HCT116 (cell line): ENCODE data around the gene OSBPL5.

Experiments used
- JUND ChIP-seq: IDR thresholded peaks from 2 replicates; pipeline ENCODE4 v1.6.1; 2012
- POLR2A ChIP-seq: IDR thresholded peaks from 2 replicates; pipeline ENCODE4 v1.7.0; 2011; ENCODE audit warnings: borderline replicate concordance; ENCODE audit not compliant: insufficient read depth, insufficient read length; ENCODE audit errors: extremely low read depth
- YY1 ChIP-seq: IDR thresholded peaks from 2 replicates; pipeline ENCODE4 v1.6.1; 2011; ENCODE audit warnings: low read length, low read depth, moderate library complexity, mild to moderate bottlenecking; ENCODE audit not compliant: insufficient replicate concordance; ENCODE audit errors: extremely low read depth
- TF ChIP-seq, protein P1 (sequence below), 3 experiments: fragments of 200-600 bp in 1 of 3; sonication (generic) in 1 of 3; IDR thresholded peaks in 2 of 3; conservative IDR thresholded peaks in 1 of 3; 2 replicates each; pipeline ENCODE4 v1.5.1; 2012 to 2017; ENCODE audit warnings: low read depth in 2 of 3, low read length in 2 of 3, antibody characterized with exemption in 1 of 3, borderline replicate concordance in 1 of 3, control low read depth in 1 of 3, mild to moderate bottlenecking in 1 of 3, mixed read lengths in 1 of 3, mixed run types in 1 of 3, moderate library complexity in 1 of 3; ENCODE audit not compliant: insufficient read depth in 1 of 3

DNA sequence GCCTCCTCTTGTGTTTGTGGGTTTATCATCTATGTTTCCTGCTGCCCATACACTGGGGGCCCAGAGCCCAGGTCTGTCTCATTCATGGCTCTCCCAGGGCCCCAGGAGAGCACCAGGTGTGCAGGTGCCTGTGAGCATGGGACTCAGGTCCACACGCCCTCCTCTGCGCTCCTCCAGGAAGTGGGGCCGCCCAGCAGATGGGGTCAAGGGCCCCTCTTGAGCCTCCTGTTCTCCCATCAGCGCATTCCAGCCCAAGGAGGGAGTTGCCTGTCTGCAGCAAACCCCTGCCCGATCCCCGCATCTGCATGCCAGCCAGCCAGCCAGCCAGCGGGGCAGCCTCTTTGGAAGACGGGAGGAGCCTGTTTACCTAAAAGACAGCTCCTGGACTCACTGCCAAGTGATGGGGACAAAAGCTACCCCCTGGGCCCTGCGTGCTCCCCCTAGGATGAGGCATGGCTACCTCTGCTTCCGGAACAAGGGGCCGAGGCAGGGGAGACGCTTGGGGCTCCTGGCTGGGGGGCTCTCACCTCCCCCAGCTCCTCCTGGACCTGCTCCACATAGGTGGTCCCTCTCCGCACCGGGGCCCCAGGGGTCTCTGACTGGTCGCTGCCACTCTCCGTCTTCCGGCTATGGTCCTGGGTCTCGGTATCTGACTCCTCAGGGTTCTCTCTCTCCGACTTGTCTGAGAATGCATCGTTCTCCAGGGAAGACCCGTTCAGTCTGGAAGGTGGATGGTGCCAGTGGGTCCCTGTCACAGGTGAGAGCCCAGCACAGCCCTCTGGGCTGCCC lies 58.2 kb downstream of the OSBPL5 start:
- TF ChIP-seq YY1 (no peak), JUND (no peak), POLR2A (no peak)
- TF ChIP-seq, protein P1, sequence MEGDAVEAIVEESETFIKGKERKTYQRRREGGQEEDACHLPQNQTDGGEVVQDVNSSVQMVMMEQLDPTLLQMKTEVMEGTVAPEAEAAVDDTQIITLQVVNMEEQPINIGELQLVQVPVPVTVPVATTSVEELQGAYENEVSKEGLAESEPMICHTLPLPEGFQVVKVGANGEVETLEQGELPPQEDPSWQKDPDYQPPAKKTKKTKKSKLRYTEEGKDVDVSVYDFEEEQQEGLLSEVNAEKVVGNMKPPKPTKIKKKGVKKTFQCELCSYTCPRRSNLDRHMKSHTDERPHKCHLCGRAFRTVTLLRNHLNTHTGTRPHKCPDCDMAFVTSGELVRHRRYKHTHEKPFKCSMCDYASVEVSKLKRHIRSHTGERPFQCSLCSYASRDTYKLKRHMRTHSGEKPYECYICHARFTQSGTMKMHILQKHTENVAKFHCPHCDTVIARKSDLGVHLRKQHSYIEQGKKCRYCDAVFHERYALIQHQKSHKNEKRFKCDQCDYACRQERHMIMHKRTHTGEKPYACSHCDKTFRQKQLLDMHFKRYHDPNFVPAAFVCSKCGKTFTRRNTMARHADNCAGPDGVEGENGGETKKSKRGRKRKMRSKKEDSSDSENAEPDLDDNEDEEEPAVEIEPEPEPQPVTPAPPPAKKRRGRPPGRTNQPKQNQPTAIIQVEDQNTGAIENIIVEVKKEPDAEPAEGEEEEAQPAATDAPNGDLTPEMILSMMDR (IDR thresholded peaks at IDR 0.05 in 2 of 3, conservative IDR thresholded peaks at IDR 0.05 in 1 of 3; ENCODE audit: borderline replicate concordance in 1 of 3, insufficient read depth in 1 of 3, low read depth in 2 of 3, low read length in 2 of 3) = no peak
